Loucy (cell line): ENCODE measurements around the gene HGFAC.

ENCODE experiments used
- H2AFZ ChIP-seq: fragments of 200-600 bp; sonication (generic); 2 replicates; pipeline ENCODE4 v1.6.0; 2016; ENCODE audit warnings: antibody characterized with exemption, mild to moderate bottlenecking, low read length, moderate library complexity
- H3F3A ChIP-seq: fragments of 200-600 bp; 2 replicates; pipeline ENCODE4 v1.6.0; 2016; ENCODE audit warnings: antibody characterized with exemption, low read depth, mild to moderate bottlenecking
- H3K27me3 ChIP-seq: fragments of 200-600 bp; sonication (generic); 2 replicates; pipeline ENCODE4 v1.6.1; 2014; ENCODE audit warnings: low read length, mild to moderate bottlenecking; ENCODE audit not compliant: insufficient read depth, poor library complexity, severe bottlenecking
- H3K36me3 ChIP-seq: fragments of 200-600 bp; sonication (generic); 2 replicates; pipeline ENCODE4 v1.6.1; 2016; ENCODE audit warnings: low read length; ENCODE audit not compliant: insufficient read depth
- H3K4me1 ChIP-seq: fragments of 200-600 bp; sonication (generic); 2 replicates; pipeline ENCODE4 v1.5.1; 2014; ENCODE audit warnings: low read length, mild to moderate bottlenecking; ENCODE audit not compliant: insufficient read depth, poor library complexity, severe bottlenecking
- H3K4me2 ChIP-seq: fragments of 200-600 bp; sonication (generic); 2 replicates; pipeline ENCODE4 v1.6.0; 2014; ENCODE audit warnings: antibody characterized with exemption, low read length, low read depth, mild to moderate bottlenecking; ENCODE audit not compliant: poor library complexity, severe bottlenecking
- H3K4me3 ChIP-seq: fragments of 200-600 bp; sonication (generic); 2 replicates; pipeline ENCODE4 v1.5.1; 2014; ENCODE audit warnings: low read length, mild to moderate bottlenecking, mixed read lengths; ENCODE audit not compliant: poor library complexity, severe bottlenecking
- H3K79me2 ChIP-seq: fragments of 200-600 bp; sonication (generic); 2 replicates; pipeline ENCODE4 v1.6.1; 2014; ENCODE audit warnings: low read length; ENCODE audit not compliant: insufficient read depth
- H3K9ac ChIP-seq: fragments of 200-600 bp; sonication (generic); 2 replicates; pipeline ENCODE4 v1.6.0; 2014; ENCODE audit warnings: mild to moderate bottlenecking, low read depth, low read length, moderate library complexity; ENCODE audit not compliant: poor library complexity, severe bottlenecking
- H3K9me2 ChIP-seq: fragments of 200-600 bp; sonication (generic); replicated peaks from 2 replicates; pipeline ENCODE4 v1.6.1; 2016; ENCODE audit warnings: low read depth, low read length, mixed read lengths
- H3K9me3 ChIP-seq: fragments of 200-600 bp; sonication (generic); 2 replicates; pipeline ENCODE4 v1.6.1; 2014; ENCODE audit warnings: mild to moderate bottlenecking, antibody characterized with exemption, low read length, low read depth; ENCODE audit not compliant: insufficient read depth
- H4K20me1 ChIP-seq: fragments of 200-600 bp; sonication (generic); 2 replicates; pipeline ENCODE4 v1.6.0; 2014; ENCODE audit warnings: antibody characterized with exemption, low read length, mild to moderate bottlenecking; ENCODE audit not compliant: insufficient read depth, poor library complexity, severe bottlenecking
- EZH2phosphoT487 ChIP-seq: fragments of 200-600 bp; IDR thresholded peaks from 2 replicates; pipeline ENCODE4 v1.6.1; 2018; ENCODE audit warnings: antibody characterized with exemption, mild to moderate bottlenecking, moderate library complexity, borderline replicate concordance
- TF ChIP-seq, protein P1 (sequence below): fragments of 200-600 bp; sonication (generic); conservative IDR thresholded peaks from 2 replicates; pipeline ENCODE4 v1.5.1; 2014; ENCODE audit warnings: mild to moderate bottlenecking, antibody characterized with exemption, low read length

HGFAC gene

DNA sequence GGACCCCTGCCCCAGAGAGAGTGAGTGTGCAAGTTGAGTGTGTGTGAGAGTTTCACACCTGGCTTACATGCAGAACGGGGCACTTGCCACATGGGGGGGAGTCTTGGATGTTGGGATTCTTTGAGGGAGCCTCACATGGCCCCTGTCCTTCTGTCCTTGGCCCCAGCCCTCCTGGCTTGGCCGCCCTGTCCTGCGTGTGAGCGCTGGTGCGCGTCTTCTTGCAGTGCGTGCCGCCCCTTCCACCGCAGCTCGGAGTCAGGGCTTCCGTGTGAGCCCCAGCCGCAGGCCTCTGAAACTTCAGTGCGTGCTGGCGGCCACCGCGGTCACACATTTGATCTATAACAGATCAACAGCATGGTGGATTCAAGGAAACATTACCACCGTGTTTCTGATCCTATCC lies 30.1 kb upstream of the HGFAC start:
- Histone ChIP-seq H3K9ac (no peak overlapping the region), H3K4me1 (peaks cover 5% of the 10 kb centered on the region), H3K36me3 (peaks cover 15% of the 10 kb centered on the region; the same call in 1 of the 2 replicates), H3K79me2 (peaks cover 47% of the 10 kb centered on the region; the same call in 1 of the 2 replicates), H3K4me2 (no peak overlapping the region), H3K9me3 (no peaks in the 10 kb centered on the region), H2AFZ (no peak overlapping the region), H3F3A (no peaks in the 10 kb centered on the region), H3K27me3 (no peaks in the 10 kb centered on the region), H4K20me1 (peaks cover 8% of the 10 kb centered on the region), H3K9me2 (no peaks in the 10 kb centered on the region), H3K4me3 (no peak overlapping the region)
- TF ChIP-seq, protein P1, sequence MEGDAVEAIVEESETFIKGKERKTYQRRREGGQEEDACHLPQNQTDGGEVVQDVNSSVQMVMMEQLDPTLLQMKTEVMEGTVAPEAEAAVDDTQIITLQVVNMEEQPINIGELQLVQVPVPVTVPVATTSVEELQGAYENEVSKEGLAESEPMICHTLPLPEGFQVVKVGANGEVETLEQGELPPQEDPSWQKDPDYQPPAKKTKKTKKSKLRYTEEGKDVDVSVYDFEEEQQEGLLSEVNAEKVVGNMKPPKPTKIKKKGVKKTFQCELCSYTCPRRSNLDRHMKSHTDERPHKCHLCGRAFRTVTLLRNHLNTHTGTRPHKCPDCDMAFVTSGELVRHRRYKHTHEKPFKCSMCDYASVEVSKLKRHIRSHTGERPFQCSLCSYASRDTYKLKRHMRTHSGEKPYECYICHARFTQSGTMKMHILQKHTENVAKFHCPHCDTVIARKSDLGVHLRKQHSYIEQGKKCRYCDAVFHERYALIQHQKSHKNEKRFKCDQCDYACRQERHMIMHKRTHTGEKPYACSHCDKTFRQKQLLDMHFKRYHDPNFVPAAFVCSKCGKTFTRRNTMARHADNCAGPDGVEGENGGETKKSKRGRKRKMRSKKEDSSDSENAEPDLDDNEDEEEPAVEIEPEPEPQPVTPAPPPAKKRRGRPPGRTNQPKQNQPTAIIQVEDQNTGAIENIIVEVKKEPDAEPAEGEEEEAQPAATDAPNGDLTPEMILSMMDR, result no peak
- no peak for TF ChIP-seq EZH2phosphoT487

DNA sequence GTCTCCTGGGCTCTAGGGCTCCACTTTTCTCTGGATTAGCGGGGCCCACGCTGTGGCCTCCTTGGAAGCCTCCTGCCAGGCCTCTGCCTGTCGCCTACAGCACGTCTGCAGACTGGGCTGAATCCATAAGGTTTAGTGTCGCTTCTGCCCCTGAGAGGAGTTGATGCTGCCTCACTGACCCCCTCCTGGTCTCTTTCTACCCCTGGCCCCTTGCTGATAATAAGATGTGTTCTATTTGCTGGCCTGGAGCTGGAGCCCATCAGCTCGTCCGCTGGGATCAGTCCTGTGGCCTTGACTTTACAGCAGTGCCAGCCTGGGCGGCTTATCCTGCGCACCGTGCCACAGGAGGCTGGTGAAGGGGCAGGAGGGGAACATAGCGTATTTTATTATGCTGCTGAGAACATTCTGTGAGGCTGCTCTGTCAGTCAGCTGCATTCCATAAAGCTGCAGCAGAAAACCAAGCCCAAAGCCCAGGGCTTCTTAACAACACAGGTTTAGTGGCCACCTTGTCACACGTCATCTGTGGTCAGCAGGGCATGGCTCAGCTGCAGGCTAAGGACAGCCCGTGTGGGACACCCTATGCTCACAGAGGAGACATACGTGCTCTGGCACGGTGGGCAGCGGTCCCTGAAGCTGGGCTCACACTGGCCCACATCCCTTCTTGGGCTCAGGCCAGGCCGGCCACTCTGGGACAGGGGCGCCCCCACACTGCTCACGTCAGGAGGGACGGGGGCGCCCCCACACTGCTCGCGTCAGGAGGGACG lies 29.3 kb upstream of the HGFAC start:
- no peak overlapping the region for H3K9ac ChIP-seq
- peaks cover 40% of the 10 kb centered on the region; the same call in 1 of the 2 replicates for H3K79me2 ChIP-seq
- H3K4me3 ChIP-seq, result no peak overlapping the region
- H3F3A ChIP-seq, result no peaks in the 10 kb centered on the region
- no peaks in the 10 kb centered on the region for H3K9me2 ChIP-seq
- H4K20me1 ChIP-seq, result peaks cover 8% of the 10 kb centered on the region
- no peaks in the 10 kb centered on the region for H3K9me3 ChIP-seq
- H3K4me1 ChIP-seq, result peaks cover 5% of the 10 kb centered on the region
- no peak overlapping the region for H3K4me2 ChIP-seq
- no peak for TF ChIP-seq EZH2phosphoT487
- TF ChIP-seq, protein P1, result no peak
- H3K36me3 ChIP-seq, result peaks cover 23% of the 10 kb centered on the region; the same call in 1 of the 2 replicates
- no peaks in the 10 kb centered on the region for H3K27me3 ChIP-seq
- no peak overlapping the region for H2AFZ ChIP-seq

DNA sequence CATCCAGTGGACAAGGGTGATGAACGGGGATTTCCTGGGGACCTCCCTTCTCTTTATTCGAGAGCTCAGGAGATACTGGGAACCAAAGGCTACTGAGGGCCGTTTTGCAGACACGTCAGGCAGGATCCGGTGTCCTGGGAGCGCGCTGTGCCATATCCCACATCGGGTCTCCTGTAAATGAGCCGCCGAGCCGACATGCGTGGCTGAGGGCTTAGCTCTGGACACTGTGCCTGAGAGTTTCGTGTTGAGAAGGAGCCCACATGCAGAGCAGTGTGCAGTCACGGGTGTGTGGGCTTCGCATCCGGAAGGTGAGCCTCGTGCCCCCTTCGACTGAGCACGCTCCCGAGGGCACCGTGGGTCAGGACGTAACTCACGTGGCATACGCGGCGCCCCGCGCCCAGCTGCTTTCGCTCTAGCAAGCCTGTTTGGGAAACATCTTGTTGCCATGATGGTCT lies 28.5 kb upstream of the HGFAC start:
- H3K36me3 ChIP-seq, result peaks cover 31% of the 10 kb centered on the region; the same call in 1 of the 2 replicates
- peaks cover 8% of the 10 kb centered on the region for H4K20me1 ChIP-seq
- no peaks in the 10 kb centered on the region for H3K9me3 ChIP-seq
- H2AFZ ChIP-seq, result no peak overlapping the region
- H3F3A ChIP-seq, result no peaks in the 10 kb centered on the region
- no peak for TF ChIP-seq EZH2phosphoT487
- TF ChIP-seq, protein P1, result no peak
- H3K4me3 ChIP-seq, result no peak overlapping the region
- H3K9me2 ChIP-seq, result no peaks in the 10 kb centered on the region
- H3K4me1 ChIP-seq, result peaks cover 5% of the 10 kb centered on the region
- no peak overlapping the region for H3K4me2 ChIP-seq
- H3K9ac ChIP-seq, result no peak overlapping the region
- H3K27me3 ChIP-seq, result no peaks in the 10 kb centered on the region
- peaks cover 32% of the 10 kb centered on the region; the same call in 1 of the 2 replicates for H3K79me2 ChIP-seq
